Stimulated activated CD4-positive, alpha-beta T cell treated with anti-CD3 and anti-CD28 coated beads, Interleukin-1b, Interleukin-23, amount 100 ng/mL, for 24 hours (primary cell): ENCODE results near the gene VAC14.
"Not testable (repeated sequence)": the region's sequence is repeated elsewhere in the genome, so short reads cannot be mapped to it uniquely, and the experiment has no call there.

Experiments used
- DNase-seq, 4 experiments: peaks; one replicate each; pipeline ENCODE4 v3.0.0-alpha.2; 2020; ENCODE audit warnings: low read depth in 4 of 4, low spot score in 1 of 4

Gene VAC14

DNA sequence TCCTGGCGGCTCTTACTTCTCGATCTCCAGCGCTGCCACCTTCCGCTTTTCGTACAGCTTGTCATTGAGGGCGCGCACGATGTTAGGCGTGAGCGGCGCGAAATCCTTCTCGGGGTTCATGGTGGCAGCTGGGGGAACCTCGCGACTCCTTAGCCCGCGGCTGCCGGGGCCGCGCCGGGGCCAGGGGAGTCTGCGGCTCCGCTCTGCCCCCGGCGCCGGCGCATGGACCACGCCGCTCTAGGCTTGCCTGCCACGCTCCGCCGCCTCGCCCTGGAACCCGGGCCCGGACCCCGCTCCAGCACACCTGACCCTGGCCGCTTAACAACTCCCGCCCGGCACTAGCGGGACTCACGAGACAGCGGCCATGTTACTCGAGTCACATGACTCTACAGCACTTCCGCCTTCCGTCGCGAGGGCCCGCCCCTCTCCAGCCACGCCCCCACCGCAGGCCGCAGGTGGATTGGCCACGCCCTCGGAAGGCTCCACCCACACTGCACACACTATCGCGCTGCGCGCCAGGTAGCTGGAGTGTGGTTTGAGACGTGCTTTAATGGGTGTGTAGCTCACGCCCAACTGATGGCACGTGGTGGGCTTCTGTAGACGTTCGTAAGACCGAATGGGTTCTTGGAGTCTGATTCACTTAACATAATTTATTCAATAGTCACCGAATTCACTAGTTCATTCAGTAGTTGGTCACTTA, at the start of gene VAC14:
Gene VAC14, minus strand, starts transcription at position 378 of the 700 bp plus-strand sequence. Its CDS starts 258 bp downstream, at position 120.
- DNase-seq, result peak; percentile 94 to 97 (median 94)

DNA sequence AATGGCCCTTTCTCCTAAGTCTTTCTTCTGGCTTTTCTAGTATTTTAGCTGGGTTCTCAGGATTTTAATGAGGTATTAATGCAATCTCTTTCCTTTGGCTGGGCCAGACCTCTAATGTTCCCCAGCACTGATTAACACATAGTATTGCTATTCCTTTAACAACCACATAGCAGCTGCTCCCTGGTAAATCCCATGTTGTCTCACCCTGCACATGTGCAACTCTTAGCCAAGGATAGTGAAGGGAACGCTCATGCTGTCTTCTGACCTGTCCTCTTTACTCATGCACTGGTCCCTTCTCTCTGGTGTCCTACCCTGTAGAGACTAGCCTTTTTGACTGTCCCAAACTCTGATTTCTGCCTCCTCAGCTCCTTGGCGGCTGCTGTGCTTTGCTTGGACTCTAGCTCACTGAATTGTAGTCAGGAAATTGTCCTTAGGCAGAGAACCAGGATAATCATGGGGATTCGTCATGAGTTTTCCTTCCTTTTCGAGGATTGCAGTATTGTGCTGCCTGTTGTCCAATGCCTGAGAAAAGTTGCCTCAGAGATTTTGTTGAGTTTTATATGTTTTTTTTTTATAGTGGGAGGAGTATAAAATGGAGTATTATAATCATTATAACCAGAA, 22.6 kb upstream of the VAC14 start:
- DNase-seq, result not testable (repeated sequence)

DNA sequence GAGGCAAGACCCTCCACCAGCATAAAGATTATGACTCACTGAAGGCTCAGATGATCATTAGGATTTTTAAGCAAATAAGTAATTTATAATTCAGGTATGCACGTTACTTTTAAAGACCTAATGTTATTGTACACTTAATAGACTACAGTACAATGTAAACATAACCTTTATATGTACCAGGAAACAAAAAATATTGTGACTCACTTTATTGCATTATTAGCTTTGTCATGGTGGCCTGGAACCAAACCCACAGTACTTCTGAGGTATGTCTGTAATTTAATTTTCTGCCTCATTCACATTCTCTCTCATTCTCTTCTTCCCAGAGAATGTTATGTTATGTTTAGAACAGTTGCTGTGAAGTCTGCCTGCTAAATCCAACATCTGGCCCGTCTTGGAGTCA, 21.8 kb upstream of the VAC14 start:
- DNase-seq, result not testable (repeated sequence)

DNA sequence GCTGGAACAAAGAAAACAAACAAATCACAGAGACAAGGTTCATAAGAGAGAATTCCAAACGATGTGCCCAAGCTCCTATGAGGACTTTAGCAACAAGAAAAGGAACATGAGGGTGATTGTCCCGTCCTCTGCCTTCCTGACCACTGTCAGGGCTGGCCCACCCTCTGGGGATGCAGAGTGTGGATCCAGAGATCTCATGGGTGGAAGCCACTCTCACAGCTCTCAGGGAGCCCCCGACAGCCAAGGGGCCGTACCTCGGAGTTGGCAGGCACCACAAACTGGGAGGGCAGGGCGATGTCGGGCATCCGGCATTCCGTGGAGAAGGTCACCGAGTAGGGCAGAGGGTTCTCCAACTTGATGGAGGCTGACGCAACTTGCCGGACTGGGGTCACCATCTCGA, 17.1 kb upstream of the VAC14 start:
- DNase-seq, result not testable (repeated sequence)

DNA sequence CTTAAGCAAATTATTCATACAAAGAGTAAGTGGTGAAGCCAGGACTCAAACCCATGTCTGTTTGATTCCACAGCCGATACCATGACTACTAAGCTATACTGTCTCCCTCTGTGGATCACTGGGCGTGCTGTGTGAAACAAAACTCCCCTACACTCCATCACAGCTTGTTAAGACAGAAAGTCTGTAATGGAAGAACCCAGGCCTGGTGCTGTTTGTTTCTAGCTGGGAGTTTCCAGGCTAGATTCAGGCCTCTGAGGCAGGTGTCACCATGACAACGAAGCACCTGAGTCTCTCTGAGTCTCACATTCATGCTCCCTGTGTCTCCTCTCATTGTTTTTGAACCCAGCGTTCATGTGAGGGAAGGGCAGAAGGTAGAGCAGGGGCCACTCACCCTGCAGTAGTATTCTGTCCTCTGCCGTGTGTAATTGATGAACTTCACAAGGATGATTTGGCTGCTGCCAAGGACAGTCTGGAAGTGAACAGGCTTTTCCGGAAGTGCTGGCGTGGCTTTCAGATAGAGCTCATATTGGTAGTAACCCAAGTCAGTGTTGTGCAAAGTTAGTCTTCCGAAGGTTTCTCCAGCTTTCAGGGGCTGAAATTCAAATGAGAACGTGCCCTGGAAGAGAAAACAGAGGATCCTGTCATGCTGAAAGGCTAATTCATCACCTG, 8.6 kb upstream of the VAC14 start:
- DNase-seq, result no peak

DNA sequence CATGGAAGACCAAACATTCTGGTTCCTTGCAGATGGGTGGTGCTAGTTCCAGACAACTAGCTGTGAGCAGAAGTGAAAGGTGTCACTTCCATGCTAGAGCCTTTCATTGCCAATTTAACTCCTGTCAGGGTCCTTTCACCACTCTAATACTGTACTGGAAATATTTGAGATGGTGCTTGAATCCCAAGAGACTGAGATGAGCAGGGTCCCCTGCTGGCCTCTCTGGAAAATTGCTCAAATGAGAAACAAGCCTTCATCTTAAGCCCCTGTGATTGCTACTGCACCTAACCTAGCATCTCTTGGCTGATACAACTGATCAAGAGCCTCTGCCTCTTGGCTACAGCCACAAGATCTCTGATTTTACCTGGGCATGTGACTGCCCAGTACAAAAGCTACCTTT, 7.4 kb upstream of the VAC14 start:
- DNase-seq, result no peak

DNA sequence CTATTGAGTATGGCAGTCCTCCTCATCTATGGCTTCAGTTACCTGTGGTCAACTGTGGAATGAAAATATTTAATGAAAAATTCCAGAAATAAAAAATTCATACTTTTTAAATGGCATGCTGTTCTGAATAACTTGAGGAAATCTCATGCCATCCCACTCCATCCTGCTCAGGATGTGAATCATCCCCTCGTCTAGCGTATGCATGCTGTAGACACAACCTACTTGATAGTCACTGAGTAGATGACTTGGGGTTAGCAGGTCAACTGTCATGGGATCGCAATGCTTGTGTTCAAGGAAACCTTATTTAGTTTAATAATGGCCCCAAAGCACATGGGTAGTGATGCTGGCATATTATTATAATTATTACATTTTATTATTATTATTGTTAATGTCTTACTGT, 4.8 kb upstream of the VAC14 start:
- no peak for DNase-seq

DNA sequence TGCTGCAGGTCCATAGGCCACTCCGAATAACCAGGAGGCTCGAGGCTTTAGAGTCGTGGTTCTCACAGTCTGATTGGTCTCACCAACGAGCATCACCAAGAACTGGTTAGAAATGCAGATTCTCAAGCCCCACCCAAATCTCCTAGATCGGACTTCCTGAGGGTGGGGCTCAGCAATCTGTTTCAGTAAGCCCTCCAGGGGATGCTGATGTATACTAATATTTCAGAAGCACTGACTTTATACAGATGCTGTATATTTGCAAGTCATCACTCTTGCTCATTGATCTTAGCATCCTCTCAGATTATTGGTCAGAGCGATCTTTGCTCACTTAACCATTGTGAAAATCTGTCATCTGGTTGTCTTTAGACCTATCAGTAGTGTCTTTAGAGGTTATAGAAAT, 4.4 kb upstream of the VAC14 start:
- DNase-seq, result no peak

DNA sequence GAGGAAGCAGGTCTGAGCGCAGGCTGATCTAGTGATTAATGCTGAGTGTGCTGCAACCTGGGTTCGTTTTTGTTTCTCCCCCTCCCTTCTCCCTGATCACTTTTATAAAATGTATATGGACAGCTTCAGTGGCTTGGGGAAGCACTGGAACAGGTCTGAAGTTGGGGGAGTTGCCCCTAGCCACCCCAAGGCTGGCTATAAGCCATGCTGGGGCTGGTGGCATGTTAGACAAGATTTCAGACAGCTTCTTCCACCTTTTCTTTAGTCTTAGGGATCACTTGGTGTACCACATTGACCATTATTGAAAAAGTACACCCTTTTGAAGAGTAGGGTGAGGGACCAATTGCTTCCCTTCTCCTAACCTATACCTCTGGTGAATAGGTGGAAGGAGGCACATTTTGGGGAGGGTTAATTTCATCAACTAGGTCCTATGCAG, 3.8 kb upstream of the VAC14 start:
- no peak for DNase-seq

DNA sequence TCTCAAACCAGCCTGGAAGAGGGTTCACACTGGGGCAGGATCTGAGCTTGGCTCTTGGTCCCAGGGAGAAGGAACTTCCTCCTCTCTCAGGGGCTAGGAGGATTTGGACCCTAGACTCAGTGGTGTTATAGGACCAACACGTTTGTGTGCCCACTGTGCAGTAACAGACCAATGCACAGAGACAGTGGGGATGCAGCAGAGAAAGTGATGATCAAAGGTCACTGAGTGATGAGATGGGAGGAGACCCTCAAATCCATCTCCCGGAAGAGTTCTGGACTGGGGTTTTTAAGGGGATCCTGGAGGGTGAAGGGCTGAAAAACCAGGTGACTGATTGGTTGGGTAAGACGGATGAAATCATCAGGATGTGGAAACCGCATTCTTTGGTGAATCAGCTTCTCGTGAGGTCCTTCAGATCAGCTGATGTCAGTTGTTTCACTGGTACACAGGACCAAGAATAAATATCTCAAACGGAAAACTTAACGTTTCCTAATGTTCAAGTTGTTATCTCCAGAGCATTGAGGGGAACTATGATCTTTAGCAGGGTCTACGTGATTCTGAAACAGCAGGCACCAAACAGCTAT, 3.3 kb upstream of the VAC14 start:
- DNase-seq, result no peak

DNA sequence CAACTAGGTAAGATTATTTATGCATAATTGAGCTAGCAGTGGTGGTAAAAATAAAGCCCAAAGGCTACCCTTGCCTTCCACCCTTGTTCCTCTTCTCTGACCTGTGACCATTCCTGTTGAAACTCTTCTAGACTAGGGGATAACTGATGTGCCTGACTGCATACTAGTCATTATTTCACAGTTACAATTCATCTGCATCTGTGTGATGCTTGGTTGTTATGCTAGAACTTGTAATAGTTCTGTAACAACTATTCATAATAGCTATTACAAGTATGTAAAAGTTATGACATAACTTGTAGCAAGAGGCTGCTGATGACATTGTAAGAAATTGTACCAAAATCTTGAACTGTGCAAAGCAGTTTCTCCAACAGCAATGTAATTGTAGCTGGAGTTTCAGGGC, 2.4 kb upstream of the VAC14 start:
- no peak for DNase-seq

DNA sequence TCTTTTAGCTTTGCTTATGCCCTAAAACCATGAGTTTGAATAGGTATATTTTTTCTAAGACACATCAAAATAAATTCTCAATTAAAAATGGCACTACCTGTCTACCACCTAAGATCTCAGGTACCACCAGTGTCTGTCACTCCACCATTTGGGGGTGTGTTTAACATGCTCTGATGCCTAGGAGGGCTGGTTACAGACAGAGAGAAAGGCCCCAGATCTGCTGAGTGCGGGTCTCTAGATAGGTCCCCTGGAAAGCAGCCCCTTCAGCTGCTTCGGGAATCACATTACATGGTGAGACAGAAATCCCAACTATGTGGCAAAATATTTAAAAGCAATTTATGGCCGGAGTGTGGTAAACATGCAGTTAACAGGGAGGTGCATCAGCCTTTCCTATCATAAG, 653 bp upstream of the VAC14 start:
- no peak for DNase-seq

DNA sequence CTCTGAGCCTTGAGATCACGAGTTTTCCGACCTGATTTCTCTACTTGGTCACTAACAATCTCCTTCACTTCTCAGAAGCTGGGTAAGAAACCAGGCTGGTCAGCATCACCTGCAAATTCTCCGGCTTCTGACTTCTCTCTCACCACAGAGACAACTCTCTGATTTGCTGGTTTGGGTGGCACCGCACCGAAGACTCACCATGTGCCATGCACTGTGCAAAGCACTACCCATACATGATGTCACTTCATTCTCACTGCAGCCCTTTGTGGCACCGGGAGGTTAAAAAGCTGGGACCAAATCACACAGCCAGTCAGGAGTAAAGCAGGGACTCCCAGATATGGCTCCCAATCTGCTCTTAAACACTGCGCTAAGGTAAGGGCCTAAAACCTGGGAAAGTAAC, 647 bp downstream of the VAC14 start:
- no peak for DNase-seq

DNA sequence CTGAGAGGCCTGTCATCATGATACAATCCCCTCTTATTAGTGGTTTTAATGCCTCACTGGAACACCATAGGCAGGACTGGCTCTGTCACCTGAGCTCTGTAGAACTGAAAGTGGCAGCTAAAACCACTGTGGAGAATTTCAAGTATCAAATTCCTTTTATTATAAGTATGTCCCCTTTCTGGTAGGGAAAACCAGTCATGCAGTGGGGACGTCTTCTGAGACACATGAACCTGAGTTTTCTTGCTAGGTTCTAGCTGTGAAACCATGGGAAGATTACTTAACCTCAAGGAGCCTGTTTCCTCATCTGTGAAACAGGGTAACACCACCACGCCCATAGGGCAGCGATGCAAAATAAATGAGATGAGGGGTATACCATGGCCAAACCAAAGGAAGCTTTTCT, 4.7 kb downstream of the VAC14 start:
- DNase-seq, result no peak

DNA sequence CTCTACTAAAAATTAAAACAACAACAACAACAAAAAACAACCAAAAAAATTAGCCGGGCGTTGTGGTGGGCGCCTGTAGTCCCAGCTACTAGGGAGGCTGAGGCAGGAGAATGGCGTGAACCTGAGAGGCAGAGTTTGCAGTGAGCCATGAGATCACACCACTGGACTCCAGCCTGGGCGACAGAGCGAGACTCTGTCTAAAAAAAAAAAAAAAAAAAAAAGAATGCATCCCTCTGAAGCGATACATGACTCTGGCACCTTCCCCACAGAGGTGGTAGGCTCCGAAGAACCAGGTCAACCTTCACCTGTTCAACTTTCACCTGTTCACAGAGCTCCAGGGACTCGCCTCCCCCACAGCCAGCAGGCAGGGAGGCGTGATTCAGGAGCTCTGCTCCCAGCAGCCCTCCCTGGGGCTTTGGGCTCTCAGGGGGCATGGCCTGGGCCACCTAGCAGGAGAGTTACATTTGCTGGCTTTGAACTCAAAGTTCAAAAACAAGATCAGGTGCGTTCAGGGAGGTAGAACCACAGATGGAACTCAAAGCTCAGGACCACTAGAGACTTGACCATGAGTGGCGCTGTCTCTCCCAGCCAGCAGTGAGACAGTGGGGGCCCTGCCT, 5.6 kb downstream of the VAC14 start:
- no peak for DNase-seq

DNA sequence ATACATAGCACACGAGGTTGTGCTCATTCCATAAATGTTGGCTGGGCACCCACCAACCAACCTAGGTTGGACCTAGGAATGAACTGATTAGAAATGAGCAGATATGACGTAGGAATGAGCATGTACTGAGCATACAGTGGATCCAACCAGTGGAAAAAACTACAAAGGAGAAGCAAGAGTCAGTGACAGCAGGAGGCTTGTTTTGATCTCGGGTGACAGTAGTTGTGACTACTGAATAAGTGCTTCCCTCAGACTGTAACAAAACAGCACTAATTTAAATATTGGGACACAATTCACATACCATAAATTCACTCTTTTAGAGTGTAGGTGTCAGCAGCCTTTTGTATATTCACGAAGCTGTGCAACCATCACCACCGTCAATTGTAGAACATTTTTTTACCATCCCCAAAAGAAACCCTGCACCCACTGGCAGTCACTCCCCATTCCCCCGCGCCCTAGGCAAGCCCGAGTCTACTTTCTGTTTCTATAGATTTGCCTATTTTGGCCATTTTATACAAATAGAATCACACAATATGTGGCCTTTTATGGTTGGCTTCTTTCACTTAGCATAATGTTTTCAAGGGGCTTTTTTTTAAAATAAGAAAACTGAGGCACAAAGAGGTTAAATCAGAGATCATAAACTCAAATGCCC, 7.0 kb downstream of the VAC14 start:
- no peak for DNase-seq

DNA sequence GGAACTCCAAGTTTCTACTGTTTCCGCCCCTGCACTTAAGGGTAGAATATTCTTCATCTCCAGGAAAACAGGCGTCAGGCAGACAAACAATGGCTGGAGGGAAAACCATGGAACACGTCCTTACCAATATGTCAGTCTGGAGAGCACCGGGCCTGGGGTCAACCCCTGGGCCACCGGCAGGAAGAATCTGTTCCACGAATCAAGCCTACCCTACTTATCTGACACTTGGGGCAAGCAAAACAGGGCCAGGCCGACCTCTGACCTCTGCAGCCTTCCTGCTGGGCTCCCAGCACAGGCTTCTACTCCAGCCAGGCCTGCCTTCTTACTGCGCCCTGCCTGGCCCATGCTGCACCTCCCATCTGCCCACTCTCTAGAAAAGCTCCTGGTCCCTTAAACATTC, 10.1 kb downstream of the VAC14 start:
- no peak for DNase-seq

DNA sequence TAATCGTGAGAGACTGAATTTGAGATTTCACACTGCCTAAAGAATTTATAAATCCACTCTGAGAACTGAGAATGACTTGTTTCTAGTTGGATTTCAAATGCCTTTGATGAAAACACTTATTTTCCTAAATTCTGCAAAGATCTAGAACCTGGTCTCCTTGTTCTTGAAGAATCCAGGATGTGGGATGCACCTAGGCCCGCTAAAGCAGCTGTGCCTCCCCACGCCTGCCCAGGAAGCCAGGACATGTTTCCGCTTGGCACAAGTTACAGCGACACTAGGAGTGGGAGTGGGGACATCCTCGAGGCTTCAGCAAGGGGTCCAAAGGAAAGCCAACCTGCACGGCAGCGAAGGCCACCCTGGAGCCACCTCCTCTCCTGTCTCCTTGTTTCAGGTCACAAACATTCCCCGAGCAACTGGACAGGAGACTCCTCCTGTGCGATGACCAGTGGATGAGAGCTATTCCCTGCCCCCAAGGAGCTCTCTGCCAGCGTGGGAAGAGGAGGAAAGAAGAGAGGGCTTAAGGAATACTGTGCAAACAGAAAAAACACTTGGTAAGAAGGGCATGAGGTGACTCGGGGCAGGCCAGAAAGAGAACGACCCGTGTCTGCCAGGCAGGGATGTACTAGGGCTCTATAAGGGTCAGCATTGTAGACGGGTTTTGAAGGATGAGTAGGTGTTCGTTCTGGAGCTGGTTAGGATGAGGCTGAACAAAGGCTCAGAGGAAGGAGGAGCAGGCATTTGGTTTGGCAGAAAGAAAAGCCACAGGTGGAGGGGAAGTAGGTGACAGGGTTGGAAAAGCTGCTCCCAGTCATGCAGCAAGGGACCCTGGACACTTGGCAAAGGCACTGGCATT, 11.1 kb downstream of the VAC14 start:
- no peak for DNase-seq

DNA sequence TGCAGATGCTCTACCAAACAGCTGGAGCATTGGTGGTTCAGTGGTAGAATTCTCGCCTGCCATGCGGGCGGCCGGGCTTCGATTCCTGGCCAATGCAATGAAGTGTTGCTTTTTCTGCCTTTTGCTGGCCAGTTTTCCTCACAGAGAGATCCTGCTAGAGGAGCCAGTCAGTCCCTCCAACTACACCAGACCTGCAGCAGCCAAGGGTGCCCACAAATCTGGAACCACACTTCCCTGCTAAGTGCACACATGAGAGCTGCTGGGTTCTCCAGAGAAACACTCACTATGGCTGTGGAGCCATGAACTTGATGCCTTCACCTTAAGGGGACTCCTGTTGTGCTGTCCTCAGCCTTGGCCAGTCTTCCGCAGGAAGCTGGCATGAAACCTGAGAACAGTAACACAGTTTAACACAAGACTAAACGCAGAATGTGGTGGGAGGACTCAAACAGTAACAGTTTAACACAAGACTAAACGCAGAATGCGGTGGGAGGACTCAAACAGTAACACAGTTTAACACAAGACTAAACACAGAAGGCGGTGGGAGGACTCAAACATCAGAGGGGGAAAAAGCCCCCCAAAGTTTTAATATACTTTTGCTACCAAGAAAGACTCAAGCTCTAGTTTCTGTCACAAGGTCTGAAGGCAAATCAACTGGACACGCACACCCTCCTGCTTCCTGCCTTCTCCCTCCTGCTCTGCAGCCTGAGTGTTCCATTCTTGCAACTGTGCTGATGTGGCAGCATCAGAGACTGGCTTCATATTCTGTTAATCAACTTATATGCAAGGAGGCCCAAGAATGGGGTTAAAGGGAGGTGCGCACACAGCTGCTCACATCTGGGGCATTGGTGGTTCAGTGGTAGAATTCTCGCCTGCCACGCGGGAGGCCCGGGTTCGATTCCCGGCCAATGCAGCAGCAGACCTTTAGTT, 12.0 kb downstream of the VAC14 start:
- no peak for DNase-seq
